Measurements from ENCODE around the gene HACL1.

DNA sequence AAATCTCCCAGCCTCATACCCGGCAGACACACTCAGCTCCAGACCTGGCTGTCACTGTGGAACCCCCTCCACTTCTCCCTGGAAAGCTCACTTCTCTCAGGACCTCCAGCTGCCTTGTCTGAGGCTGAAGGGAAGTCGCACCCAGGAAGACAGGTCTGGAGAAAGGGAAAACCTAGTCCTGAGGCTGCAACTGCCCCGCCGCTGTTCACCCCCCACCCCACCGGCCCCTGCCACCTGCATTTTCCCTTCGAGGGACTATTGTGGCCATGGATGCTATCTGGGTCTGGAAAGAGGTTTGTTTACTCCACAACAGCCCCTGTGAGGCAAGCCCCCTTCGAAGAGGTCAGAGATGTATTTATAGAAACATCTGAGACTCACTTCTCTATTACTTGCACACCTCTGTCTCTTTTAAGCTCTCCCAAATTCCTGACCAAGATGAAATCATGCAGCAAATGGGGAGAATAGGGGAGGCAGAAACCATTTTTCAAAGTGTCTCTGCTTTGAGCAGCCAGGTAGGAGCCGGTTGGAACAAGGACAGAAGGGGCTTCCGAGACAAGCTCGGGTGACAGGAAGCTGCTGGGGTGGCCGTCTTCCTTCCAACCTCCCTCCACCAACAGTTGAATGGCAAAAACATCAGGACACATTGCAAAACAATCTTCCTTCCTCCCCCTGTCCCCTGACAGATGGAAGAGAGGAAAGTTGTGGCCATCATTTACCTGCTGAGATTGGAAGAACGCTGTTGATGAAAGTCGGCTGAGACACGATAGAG is 80.4 kb downstream of the HACL1 start:
- TF ChIP-seq, protein P1, sequence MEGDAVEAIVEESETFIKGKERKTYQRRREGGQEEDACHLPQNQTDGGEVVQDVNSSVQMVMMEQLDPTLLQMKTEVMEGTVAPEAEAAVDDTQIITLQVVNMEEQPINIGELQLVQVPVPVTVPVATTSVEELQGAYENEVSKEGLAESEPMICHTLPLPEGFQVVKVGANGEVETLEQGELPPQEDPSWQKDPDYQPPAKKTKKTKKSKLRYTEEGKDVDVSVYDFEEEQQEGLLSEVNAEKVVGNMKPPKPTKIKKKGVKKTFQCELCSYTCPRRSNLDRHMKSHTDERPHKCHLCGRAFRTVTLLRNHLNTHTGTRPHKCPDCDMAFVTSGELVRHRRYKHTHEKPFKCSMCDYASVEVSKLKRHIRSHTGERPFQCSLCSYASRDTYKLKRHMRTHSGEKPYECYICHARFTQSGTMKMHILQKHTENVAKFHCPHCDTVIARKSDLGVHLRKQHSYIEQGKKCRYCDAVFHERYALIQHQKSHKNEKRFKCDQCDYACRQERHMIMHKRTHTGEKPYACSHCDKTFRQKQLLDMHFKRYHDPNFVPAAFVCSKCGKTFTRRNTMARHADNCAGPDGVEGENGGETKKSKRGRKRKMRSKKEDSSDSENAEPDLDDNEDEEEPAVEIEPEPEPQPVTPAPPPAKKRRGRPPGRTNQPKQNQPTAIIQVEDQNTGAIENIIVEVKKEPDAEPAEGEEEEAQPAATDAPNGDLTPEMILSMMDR (optimal IDR thresholded peaks at IDR 0.05 in 1 of 3, IDR thresholded peaks at IDR 0.05 in 1 of 3, conservative IDR thresholded peaks at IDR 0.05 in 1 of 3; ENCODE audit: extremely low read depth in 1 of 3, insufficient read depth in 2 of 3, low read length in 3 of 3): no peak
- TF ChIP-seq EZH2 (IDR thresholded peaks at IDR 0.05; ENCODE audit: low read length): no peak
